HepG2 (cell line): Measurements from ENCODE around the gene FANCE. TPM values are rescaled to one million over a fixed set of nuclear protein-coding genes. Genes with fewer than 3 reads are reported as not detected.
A peak's percentile ranks its signal among the peaks of the same experiment; 100 is the strongest.

Experiments used
- BHLHE40 ChIP-seq: IDR thresholded peaks from 2 replicates; pipeline ENCODE4 v1.6.1; 2011; ENCODE audit warnings: low read length, improper control_type of control experiment
- BORCS8-MEF2B ChIP-seq: sonication (generic); formaldehyde crosslinking; IDR thresholded peaks from 2 replicates; pipeline ENCODE4 v1.8.0; 2022; ENCODE audit warnings: mild to moderate bottlenecking, missing genetic modification reagents
- CREM ChIP-seq, 2 experiments: sonication (generic) in 1 of 2; formaldehyde crosslinking in 1 of 2; IDR thresholded peaks; 2 replicates each; pipeline versions ENCODE4 v1.4.0 to v1.6.1; 2016 to 2020; ENCODE audit warnings: antibody characterized with exemption in 1 of 2, mild to moderate bottlenecking in 1 of 2, missing genetic modification reagents in 1 of 2
- EZH2 ChIP-seq: conservative IDR thresholded peaks from 2 replicates; pipeline ENCODE4 v1.6.1; 2012; ENCODE audit warnings: mild to moderate bottlenecking, low read depth, low read length, moderate library complexity
- FOXP4 ChIP-seq: sonication (generic); formaldehyde crosslinking; IDR thresholded peaks from 2 replicates; pipeline ENCODE4 v1.4.0; 2020; ENCODE audit warnings: missing genetic modification reagents
- HCFC1 ChIP-seq: fragments of 150-350 bp; IDR thresholded peaks from 2 replicates; pipeline ENCODE4 v1.6.1; 2014; ENCODE audit warnings: low read depth, low read length
- HOXA5 ChIP-seq: sonication (generic); formaldehyde crosslinking; IDR thresholded peaks from 2 replicates; pipeline ENCODE4 v1.4.0; 2020; ENCODE audit warnings: missing genetic modification reagents
- JUNB ChIP-seq: sonication (generic); formaldehyde crosslinking; IDR thresholded peaks from 2 replicates; pipeline ENCODE4 v1.8.0; 2022; ENCODE audit warnings: missing genetic modification reagents, mild to moderate bottlenecking, borderline replicate concordance
- MED1 ChIP-seq: sonication (generic); formaldehyde crosslinking; IDR thresholded peaks from 2 replicates; pipeline ENCODE4 v1.4.0; 2020; ENCODE audit warnings: missing genetic modification reagents
- MXD3 ChIP-seq: IDR thresholded peaks from 2 replicates; pipeline ENCODE4 v1.6.1; 2016; ENCODE audit warnings: mild to moderate bottlenecking, missing biosample characterization, missing genetic modification reagents
- NCOA2 ChIP-seq: sonication (generic); formaldehyde crosslinking; IDR thresholded peaks from 2 replicates; pipeline ENCODE4 v1.8.0; 2022; ENCODE audit warnings: inconsistent platforms
- PLSCR1 ChIP-seq: sonication (generic); formaldehyde crosslinking; IDR thresholded peaks from 2 replicates; pipeline ENCODE4 v1.5.0; 2020; ENCODE audit warnings: missing genetic modification reagents, mild to moderate bottlenecking, borderline replicate concordance
- RBM39 ChIP-seq: fragments of 200-400 bp; formaldehyde crosslinking; IDR thresholded peaks from one replicate; pipeline ENCODE4 v1.6.1; 2018; ENCODE audit warnings: antibody characterized with exemption, mild to moderate bottlenecking, low read depth, low read length; ENCODE audit not compliant: poor library complexity, severe bottlenecking
- RCOR2 ChIP-seq: IDR thresholded peaks from 2 replicates; pipeline ENCODE4 v1.6.1; 2016; ENCODE audit warnings: missing biosample characterization, missing genetic modification reagents
- SIX1 ChIP-seq: sonication (generic); formaldehyde crosslinking; IDR thresholded peaks from 2 replicates; pipeline ENCODE4 v1.4.0; 2020; ENCODE audit warnings: missing genetic modification reagents, borderline replicate concordance
- SMC3 ChIP-seq: IDR thresholded peaks from 2 replicates; pipeline ENCODE4 v1.6.1; 2011; ENCODE audit warnings: low read length, improper control_type of control experiment
- YY1 ChIP-seq: IDR thresholded peaks from 2 replicates; pipeline ENCODE4 v1.6.1; 2011; ENCODE audit warnings: low read length, low read depth, moderate library complexity, mild to moderate bottlenecking; ENCODE audit not compliant: insufficient read depth, insufficient replicate concordance
- ZFP1 ChIP-seq: IDR thresholded peaks from 2 replicates; pipeline ENCODE4 v1.6.1; 2016
- ZGPAT ChIP-seq: IDR thresholded peaks from 2 replicates; pipeline ENCODE4 v1.6.1; 2016; ENCODE audit warnings: mild to moderate bottlenecking
- ZNF256 ChIP-seq: sonication (generic); formaldehyde crosslinking; conservative IDR thresholded peaks from 2 replicates; pipeline ENCODE4 v1.4.0; 2020; ENCODE audit warnings: missing genetic modification reagents
- ZNF292 ChIP-seq: sonication (generic); formaldehyde crosslinking; IDR thresholded peaks from 2 replicates; pipeline ENCODE4 v1.8.1; 2022; ENCODE audit warnings: mild to moderate bottlenecking, low read depth, missing genetic modification reagents, borderline replicate concordance
- ZNF644 ChIP-seq: IDR thresholded peaks from 2 replicates; pipeline ENCODE4 v1.6.1; 2016; ENCODE audit warnings: low read depth
- ZNF800 ChIP-seq: sonication (generic); formaldehyde crosslinking; IDR thresholded peaks from 2 replicates; pipeline ENCODE4 v1.4.0; 2020; ENCODE audit warnings: missing genetic modification reagents
- polyA plus RNA-seq, 8 experiments: library from polyadenylated mRNA; depleted of rRNA in 3 of 8; stranded (reverse) in 7 of 8; unstranded in 1 of 8; fragments of >200 nt; fragmentation: Illumina TruSeq in 4 of 8; extraction: Trizol in 4 of 8; gene quantifications; 2 replicates each; pipeline versions ENCODE4 v1.2.1 to v1.2.3, GENCODE V29; 2011 to 2016; ENCODE audit warnings: low read depth in 4 of 8, missing spikeins in 1 of 8, mixed read lengths in 1 of 8; ENCODE audit not compliant: insufficient read depth in 1 of 8
- total RNA-seq, 5 experiments: library from RNA; depleted of rRNA; stranded (reverse); fragments of >200 nt; fragmentation: Illumina TruSeq; extraction: Trizol; gene quantifications; 2 replicates each; pipeline ENCODE4 v1.2.3, GENCODE V29; 2016; ENCODE audit warnings: low read depth in 1 of 5

The FANCE gene
- total and polyA plus RNA-seq, 2 of the 13 experiments (the other 11 are each of a cell fraction or from before 2014, with no cell fraction given): 7.1 to 11.2 TPM

GRCh38 chr6:35415065-35415891, 36.9 kb upstream of the FANCE start (continued):
- TF ChIP-seq ZNF800 (CRISPR knock-in tag): peak; percentile 47; the same call in 1 of the 2 replicates
- 0 out of 2 replicates have a peak, but pooled peaks have one; percentile 18 for TF ChIP-seq HCFC1
- peak; percentile 90 for TF ChIP-seq CREM (IDR thresholded peaks at IDR 0.05)
- no peak for TF ChIP-seq CREM (CRISPR knock-in tag; IDR thresholded peaks at IDR 0.05)
- TF ChIP-seq HOXA5 (CRISPR knock-in tag): peak; percentile 87; the same call in 1 of the 2 replicates
- peak; percentile 89 for TF ChIP-seq ZFP1 (CRISPR knock-in tag)
- no peak; the same call in 1 of the 2 replicates for TF ChIP-seq ZNF644 (CRISPR knock-in tag)
- no peak; the same call in 1 of the 2 replicates for TF ChIP-seq MXD3 (CRISPR knock-in tag)
- TF ChIP-seq BHLHE40: no peak
- TF ChIP-seq ZGPAT (CRISPR knock-in tag): peak; percentile 98
- TF ChIP-seq RBM39: no peak
- TF ChIP-seq YY1: peak; percentile 45
- no peak for TF ChIP-seq EZH2
- peak; percentile 44; the same call in 1 of the 2 replicates for TF ChIP-seq BORCS8-MEF2B (CRISPR knock-in tag)
- TF ChIP-seq ZNF256 (CRISPR knock-in tag): peak; percentile 11; the same call in 1 of the 2 replicates
- TF ChIP-seq FOXP4 (CRISPR knock-in tag): peak; percentile 97
- TF ChIP-seq JUNB (CRISPR knock-in tag): no peak; the same call in 1 of the 2 replicates
- peak; percentile 99 for TF ChIP-seq SIX1
- TF ChIP-seq RCOR2: peak; percentile 100
- peak; percentile 100 for TF ChIP-seq SMC3
- peak; percentile 88; the same call in 1 of the 2 replicates for TF ChIP-seq ZNF292 (CRISPR knock-in tag)
- peak; percentile 94 for TF ChIP-seq MED1 (CRISPR knock-in tag)
- TF ChIP-seq PLSCR1 (CRISPR knock-in tag): no peak; the same call in 1 of the 2 replicates
- peak; percentile 91 for TF ChIP-seq NCOA2 (CRISPR knock-in tag)
